NCI-H510A treated with DMSO at 0.1 percent for 48 hours (cell line): ENCODE measurements around the gene ZNF385A.
A peak's percentile ranks its signal among the peaks of the same experiment; 100 is the strongest.

Source experiments
- DNase-seq: peaks from one replicate; lab custom pipeline; 2025; lab: John Stamatoyannopoulos, UW

Gene ZNF385A

DNA sequence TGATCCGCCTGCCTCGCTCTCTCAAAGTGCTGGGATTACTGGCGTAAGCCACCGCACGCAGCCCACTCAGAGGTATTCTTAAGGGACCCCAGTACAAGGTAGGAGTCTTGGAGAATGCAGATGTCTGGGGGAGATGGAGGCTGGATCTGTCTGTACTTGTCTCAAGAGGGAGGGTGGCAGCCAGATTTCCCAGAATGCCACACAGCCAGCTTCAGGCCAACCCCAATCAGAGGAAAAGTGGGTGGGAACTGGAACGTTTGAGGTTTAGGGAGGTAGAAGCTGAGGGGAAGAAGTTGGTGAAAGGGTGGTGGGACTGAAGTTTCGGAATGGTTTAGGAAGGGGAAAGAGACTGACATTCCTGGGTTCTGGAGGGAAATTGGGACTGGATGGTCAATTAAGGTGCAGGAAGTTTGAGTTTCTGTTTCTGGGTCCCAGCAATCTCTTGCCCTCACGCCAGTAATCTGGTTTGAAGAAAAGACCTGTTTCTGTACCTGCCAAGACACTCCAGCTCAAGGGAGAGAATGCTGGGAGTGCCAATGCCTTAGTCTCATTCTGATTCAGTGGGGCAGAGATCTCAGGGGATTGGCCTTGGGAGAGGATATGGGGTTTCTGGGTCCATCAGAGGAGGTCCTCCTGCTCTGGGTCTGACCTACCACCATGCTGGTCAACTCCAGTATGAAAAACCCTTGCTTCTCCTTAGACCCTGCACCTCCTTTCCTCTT is 8.1 kb upstream of the ZNF385A start:
- no peak for DNase-seq

GRCh38 chr12:54390668-54391551 is 6.4 kb upstream of the ZNF385A start:
- DNase-seq, result peak; percentile 71

GRCh38 chr12:54390176-54390667 is 5.7 kb upstream of the ZNF385A start:
- DNase-seq, result peak; percentile 50

DNA sequence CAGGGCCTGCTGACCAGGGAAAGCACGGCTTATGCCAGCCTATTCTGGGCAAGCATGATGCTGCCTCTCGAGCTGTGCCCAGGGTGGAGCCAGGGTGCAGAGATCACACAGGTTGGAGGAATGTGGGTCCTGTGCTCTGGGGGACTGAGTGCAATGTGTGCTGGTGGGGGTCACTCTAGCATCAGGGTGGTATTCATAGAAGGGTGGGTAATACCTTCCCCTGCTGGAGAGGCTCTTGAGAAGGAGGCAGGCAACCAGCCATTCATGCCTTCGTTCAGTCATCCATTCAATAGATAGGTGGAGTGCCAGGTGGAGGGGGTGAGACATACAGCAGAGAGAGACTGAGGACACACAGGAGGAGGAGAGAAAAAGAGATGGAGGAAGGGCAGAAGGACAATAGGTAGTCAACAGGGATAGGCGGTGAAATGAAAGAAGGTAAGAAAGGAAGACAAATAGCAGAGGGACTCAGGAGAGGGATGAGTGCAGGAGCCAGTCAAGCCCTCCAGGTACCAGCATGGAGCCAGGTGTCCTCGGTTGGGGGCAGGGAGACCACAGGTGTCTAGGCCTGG is 5.2 kb upstream of the ZNF385A start:
- peak; percentile 16 for DNase-seq

DNA sequence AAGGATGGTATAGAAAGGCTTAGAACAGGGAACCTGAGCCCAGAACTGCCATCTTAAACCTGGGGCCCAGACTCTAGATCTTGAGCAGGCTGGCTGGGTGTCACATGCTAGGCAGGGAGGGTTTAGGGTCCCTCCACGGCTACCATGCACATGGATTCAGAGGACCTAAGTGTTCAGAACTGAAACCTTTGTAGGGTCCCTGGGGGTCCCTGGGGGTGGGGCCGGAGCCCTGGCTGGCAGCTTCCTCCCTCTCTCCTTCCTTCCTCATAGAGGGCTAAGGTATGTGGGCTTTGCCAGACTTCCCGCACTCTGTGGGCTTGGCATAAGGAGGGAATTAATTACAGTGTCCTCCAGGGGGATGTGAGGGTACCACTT is 4.6 kb upstream of the ZNF385A start:
- DNase-seq, result no peak

DNA sequence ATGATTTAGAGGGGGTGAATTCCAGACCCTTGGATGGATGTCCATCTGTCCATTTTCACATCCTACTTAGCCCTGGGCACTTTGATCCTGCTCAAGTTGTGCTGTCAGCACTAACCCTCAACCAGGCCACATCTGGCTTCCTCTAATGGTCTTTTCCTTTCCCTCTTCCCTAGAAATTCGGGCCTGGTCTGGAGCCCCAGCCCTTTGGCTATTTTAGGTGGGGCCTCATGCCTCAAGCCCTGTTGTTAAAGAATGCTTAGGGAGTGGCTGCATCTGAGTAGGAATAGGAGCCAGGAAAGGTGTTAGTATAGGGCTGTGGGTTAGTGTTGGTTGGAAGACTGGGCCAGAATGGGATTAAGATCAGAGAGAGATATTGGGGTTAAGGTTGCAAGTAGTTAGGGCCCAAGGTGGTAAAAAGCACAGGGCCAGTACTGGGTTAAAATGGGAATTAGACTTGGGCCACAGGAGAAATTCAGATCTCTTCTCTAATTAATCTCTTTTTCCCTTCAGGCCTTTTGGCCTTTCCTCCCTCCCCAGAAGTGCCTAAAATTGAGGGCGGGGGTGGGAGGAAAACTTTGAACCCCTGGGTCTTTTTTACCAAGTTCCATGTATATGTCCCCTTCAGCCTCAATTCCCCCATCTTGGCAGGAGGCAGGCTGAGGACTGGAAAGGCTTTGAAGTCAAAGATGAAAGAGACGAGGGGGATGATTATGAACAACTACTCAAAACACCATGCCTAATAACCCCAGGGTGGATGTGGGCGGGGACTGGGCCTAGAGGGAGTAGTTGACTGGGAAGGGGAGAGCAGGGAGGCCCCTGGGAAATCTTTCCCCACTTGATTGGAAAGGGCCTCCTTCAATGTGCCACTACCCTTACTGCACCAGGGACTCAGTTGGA is 4.0 kb upstream of the ZNF385A start:
- DNase-seq, result peak; percentile 15

GRCh38 chr12:54387114-54387467 is 2.6 kb upstream of the ZNF385A start:
- no peak for DNase-seq

DNA sequence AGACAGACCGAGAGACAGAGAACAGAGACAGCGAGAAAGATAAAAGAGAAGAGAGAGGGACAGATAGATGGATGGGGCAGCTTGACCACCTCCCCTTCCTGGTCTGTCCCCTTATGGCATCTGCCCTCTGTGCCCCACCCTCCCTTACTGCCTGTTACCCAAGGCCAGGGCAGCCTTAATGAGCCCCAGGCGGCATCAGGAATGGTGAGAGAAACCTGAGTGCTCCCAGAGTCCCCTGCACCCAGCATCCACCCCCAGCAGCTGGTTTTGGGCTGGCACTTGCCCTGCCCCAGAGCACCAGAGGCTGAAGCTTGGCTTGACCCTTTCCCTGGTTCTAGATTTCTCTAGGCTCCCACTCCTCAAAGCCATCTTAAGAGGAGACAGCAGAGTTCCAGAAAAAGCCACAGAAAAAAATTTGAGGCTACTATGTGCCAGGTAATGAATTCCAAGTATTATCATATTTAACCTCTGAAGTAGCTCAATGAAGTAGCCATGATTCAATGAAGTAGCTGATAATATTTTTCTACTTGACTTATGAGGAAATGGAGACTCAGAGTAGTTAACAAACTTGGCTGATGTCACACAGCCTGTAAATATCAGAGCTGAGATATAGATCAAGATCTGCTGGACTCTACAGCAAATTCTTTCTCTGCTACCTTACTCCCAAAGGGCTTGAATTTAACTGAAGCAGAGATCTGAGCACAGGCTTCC is 2.0 kb upstream of the ZNF385A start:
- no peak for DNase-seq

GRCh38 chr12:54385251-54385914 is 850 bp upstream of the ZNF385A start:
- DNase-seq, result no peak

DNA sequence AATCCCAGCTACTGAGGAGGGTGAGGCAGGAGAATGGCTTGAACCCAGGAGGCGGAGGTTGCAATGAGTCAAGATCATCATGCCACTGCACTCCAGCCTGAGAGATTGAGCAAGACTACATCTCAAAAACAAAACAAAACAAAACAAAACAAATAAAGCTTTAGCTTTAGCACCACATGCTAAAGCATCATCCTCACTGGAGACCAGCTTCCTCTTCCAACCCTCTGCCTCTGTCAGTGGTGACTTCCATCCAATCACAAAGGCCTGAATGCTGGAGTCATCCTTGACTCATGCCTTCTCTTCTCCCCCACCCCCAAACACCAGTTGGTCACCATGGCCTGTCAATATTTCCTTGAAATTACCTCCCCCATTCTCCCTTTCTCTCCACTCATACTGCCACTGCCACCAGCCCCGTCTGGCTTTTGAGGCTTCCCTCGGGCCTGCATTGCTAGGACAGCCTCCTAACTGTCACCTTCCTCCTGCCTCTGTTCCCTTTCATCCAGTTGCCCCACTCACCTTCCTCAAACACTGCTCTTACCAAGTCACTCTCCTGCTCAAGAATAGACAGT is 1.4 kb downstream of the ZNF385A start:
- DNase-seq, result no peak

DNA sequence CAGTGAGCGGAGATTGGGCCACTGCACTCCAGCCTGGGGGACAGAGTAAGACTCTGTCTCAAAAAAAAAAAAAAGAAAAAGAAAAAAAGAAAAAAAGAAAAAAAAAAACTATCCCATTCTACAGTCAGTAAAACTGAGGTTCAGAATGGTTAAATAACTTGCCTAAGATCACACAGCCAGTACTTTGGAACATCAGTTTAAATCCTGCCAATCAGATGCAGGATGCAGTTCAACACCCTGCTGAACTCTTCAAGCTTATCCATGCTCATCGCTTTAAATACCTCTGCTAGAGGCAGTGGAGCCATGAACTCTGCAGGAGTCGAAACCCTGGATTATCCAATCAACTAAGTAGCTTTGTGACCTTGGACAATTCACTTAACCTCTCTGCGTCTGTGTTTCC is 3.4 kb downstream of the ZNF385A start:
- DNase-seq, result no peak

DNA sequence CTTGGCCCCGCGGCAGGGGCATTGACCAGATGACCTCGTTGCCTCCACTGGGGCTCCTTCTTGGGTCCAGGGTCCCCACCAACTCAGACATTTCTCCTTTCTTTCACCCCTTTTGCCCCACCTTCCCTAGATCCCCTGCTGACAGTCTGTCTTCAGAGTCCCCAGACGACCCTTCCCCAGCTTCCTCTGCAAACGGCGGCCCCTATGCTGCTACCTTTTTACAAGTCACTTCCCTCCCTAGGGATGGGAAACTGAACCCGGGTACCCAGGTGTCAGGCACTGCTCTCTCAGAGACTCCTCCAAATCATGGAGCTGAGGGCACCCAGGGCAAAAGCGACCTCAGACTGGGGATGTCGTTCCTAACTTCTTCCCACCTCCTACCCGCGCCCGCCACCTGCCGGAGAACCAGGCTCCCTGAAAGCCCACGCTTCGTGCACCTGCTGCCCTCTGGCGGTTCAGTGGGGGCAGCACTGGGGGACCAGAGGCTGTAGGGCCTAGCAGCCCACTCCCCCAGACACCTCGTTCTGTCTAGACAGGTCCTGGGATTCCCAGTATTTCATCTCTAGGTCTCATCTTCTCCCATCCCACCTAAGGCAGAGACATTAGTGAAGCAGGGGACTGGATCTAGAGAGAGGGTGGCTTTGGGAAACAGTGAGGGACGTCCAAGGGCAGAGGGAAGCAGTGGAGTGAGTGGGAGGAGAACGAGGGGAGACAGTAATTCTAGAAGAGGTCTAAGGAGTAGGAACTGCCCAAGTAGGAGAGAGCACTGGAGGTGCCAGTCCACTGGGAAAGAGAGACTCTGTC is 4.9 kb downstream of the ZNF385A start:
- peak; percentile 74 for DNase-seq

- peak; percentile 49 for DNase-seq
Observed at GRCh38 chr12:54378796-54379397, 5.6 kb downstream of the ZNF385A start.

DNA sequence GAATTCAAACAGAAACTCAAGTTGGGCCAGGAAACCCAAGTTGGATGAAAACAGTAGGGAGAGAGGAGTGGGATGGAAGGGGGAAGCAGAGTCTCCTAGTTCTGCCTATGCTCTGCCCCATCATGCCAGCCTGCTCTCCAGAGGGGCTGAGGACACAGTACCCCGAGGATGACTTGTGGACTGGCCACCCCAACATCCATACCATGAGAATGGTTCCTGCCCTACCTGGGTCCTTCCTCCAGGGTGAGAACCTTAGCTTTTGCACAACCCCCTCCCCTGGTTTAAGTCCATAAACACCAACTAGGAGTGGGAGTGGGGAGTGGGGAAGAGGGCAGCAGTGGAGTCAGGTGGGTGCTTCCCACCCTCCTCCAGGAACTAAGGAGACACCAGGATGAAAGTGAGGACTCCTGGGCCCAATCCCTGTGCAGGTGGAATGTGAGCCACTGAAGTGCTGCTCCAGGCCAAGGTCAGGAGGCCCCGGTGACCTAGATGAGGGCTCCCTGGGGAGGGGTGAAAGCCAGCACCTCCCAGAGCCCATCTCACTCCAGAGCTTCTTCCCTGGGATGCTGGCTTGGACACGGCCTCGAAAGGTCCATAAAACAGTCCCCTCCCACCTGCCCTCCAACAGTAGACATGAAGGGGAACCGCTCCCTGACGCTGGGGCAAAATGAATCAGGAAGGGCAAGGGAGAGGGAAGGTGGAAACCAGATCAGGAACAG is 6.6 kb downstream of the ZNF385A start:
- no peak for DNase-seq

GRCh38 chr12:54377007-54377406 is 7.5 kb downstream of the ZNF385A start:
- DNase-seq, result no peak

DNA sequence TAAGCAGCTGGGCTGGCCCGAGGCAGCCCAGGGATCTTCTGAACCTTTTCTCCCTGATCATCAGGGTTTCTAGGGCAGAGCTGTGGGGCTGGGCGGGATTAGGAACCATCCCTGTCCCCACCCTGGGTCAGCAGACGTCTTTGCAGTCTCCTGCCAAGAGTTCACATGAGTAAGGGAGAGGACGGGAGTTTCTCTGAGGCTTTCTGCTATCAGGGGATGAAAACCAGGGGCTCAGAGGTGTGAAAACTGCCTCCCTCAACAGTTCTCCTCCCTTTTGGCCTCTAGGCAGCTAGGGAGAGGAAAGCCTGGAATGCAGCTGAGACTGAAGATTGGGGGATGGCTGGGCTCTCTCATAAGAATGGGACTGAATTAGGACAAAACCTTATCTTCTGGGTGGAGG is 7.9 kb downstream of the ZNF385A start:
- DNase-seq, result no peak

- no peak for DNase-seq
Observed at GRCh38 chr12:54375259-54375579, 9.3 kb downstream of the ZNF385A start.

DNA sequence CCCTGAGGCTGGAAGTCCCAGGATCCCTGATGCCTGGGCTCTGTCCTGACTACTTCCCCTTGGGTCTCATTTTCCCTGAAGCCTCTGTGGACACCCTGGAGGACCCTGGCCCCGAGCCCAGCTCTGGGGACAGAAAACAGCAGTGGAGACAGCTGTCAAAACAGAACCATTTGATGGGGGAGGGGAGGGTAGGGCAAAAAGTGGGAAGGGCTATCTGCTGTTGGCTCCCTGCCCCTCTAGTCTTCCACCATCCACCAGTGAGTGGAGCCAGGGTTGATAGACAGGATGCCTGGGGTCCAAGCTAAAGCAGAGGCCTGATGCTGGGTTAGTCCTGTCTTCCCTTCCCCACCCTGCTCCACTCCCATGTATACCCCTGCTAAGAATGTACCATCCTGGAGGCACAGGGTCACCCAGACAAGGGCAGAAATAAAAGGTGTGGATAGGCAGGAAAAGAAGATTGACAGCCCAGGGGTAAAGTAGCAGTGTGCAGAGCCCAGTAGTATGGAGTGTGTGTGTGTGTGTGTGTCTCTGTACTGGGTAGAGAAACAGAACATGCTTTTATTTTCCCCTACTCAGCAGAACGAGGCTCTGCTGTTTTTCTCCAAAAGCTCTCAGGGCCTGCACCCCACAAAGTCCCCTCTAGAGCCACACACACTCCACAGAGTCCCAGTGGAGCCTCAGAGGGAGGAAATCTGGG is 9.8 kb downstream of the ZNF385A start:
- DNase-seq, result no peak
